GM03348 (cell line): ENCODE measurements around the gene TGFA.

Experiments
- DNase-seq: peaks from one replicate; pipeline ENCODE4 v3.0.0; 2012; ENCODE audit warnings: low spot score

The TGFA gene

DNA sequence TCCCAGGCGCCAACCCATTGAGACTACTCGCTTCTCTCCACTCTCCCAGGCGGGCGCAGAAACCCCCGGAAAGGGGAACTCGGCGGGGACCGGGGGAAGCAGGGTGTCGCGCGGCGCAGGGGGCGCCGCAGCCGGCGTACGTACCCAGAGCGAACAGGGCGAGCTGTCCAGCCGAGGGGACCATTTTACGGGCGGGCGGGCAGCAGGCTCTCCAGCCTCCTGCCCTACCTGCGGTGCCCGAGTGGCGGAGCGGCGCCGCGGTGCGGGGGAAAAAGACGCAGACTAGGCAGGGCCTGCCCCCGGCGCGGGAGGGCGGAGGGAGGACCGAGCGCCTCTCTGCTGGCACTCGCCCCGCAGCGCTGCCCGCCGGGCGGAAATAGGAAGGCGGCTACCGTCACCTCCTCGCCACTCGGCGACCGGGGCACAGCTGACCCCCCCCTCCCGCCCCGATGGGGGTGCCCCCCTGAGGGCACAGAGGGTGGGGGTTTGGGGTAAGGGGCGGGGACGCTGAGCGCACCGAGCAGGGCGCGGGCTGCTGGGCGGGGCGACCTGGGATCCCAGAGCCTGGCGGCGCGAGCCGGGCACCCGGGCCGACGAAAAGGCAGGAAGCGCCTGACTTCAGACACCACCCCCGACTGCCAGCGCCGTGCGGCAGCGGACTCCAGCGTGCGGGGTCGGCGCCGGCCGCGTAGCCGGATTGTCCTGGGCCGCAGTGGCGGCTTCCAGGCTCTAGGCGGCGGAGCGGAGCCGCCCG, at the start of gene TGFA:
TSS of gene TGFA (minus strand) at position 243 of the 754 bp plus-strand sequence. CDS start at position 184, 59 bp downstream.
- DNase-seq = peak; percentile 87

DNA sequence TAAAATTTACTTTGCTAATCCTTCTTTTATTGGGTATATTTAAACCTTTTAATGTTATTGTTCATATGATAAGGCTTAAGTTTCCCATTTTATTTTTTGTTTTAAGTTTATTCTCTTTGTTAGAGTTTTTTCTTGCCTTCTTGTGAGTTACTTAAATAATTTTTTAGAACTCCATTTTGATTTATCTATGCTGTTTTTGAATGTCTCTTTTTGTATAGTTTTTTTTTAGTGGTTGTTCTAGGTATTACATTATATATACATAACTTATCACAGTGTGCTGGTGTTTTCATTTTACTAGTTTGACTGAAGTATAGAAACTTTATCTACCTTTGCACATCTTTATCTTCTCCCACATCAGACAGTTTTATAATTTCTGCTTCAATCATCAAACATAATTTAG, 49.4 kb upstream of the TGFA start:
- DNase-seq = no peak

DNA sequence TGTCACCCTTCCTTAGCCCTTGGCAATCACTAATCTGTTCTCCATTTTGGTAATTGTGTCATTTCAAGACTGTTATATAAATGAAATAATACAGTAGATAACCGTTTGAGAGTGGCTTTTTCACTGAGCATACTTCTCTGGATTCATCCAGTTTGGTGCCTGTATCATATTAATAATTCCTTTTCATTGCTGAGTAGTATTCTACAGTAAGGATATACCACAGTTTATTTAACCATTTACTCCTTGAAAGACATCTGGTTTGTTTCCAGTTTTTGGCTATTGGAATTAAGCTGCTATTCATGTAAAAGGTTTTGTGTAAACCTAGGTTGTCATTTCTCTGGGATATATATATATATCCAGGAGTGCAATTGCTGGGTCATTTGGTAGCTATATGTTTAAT, 44.6 kb upstream of the TGFA start:
- DNase-seq = no peak

DNA sequence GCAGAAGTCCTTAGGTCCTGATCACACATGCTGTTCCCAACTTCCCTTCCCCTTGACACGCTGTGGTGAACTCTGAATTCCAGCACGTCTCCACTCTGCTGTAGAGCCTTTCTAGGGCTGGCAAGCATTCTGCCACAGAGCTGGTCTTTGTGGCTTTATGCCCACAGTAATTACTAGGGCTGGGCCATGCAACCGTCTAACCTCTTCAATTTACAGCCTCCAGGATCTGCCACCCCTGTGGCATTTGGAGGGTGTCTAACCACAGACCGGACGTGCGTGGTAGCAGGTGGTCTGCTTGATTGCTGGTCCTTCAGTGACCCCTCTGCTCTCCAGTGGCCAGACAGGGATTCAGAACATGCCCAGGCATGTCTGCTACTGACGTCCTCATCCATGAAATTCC, 43.1 kb upstream of the TGFA start:
- DNase-seq = peak; percentile 14

DNA sequence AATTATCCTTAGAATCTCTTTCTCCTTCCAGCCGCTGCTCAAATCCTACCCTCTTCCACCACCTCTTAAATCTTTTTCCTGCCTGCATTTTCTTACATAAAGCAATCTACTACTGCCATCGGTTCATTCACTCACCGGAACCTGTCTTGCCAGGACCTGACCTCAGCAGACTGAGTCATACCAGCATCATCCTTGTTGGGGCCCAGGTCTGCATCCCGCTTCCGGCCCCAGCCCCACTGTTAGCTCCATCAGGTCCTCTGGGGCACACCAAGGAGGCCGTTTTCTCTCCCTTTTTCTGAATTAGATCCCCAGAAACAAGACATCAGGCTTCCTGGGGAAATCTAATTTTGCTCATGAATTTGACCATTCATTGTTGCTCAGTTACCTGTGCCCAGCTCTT, 42.7 kb upstream of the TGFA start:
- no peak for DNase-seq

DNA sequence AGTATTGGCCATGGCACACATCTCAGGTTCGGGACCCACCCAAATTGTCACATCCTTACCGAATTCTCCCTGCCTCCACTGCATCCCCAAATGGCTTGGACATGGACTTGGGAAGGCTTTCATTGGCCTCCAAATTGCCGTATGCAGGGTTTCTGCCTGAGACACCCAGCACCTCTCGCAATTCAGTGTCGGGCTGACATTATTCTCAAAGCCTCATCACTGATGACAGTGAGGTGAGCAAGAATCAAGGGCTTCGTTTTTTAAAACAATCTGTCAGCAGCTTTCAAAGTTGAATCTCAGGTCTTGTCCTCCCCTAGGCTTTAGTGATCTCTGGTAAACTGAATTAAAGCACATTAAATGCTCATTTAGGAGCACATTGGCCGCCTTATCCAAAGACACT, 29.5 kb upstream of the TGFA start:
- no peak for DNase-seq

DNA sequence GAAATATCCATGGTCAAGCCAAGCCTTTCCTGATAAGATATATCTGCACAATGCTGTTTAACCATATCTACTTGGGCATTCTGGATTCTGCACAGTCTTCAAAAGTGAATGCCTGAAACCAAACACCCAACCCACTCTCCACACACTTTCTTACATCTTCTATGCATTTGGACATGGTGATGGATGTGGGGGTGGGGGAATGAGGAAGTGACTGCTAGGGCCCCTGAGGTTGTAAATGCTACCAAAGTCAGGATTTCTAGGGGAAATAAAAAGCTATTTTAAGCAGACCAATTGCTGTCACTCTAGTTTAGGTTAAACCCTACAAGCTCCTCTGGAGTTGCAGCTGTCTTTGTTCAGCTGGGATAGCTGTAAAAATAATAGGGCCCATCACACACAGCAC, 26.7 kb upstream of the TGFA start:
- no peak for DNase-seq

DNA sequence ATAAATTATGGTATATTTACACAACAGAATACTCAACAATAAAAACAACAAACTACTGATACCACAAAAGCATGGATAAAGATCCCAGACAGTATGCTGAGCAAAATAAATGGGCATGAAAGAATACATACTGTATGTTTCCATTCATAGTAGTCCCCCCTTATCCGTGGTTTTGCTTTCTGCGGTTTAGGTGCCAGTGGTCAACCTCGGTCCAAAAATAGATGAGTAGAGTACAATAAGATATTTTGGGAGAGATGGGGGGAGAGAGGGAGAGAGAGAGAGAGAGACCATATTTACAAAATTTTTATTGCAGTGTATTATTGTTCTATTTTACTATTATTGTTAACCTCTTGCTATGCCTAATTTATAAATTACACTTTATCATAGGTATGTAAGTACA, 21.0 kb upstream of the TGFA start:
- no peak for DNase-seq

DNA sequence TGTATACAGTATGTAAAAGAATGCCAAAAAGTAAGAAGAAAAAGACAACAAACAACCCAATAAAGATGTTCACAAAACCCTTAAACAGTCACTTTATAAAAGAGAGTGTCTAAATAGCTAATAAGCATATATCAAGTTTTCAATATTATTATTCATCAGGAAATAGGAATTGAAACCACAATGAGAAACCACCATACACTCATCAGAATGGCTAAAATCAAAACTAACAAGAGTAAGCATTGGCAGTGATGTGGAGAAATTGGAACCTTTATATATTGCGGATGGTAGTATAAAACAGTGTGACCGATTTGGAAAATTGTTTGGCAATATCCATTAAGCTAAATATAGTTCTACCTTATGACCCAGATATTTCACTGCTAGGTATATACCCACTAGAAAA, 20.5 kb upstream of the TGFA start:
- DNase-seq = no peak

DNA sequence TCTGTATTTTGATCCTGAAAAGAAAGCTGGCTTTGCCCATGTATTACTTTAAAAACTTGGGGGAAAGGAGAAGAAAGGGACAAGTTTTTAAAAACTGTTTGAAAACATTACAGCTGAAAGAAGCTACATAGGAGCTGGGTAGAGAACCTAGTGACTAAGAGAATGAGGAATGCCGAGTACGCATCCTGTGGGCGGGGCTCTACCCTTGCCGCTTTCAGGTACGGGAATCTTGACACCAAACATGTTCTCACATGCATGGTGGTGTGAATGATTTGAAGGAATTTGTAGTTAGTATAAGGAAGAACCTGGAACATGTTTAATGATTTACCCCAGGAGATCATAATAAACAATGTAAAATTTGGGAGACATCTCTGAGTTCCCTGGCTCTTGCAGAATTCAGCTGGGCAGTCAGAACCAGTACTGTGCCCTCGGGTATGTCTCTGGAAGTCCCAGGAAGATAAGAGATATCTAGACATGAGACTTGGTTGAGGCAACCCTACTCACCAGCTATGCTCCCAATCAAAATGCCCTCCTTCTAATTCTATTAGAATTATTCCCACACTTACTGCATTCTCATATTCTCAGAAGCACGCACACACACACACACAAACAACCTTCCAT, 16.5 kb upstream of the TGFA start:
- DNase-seq = peak; percentile 60

DNA sequence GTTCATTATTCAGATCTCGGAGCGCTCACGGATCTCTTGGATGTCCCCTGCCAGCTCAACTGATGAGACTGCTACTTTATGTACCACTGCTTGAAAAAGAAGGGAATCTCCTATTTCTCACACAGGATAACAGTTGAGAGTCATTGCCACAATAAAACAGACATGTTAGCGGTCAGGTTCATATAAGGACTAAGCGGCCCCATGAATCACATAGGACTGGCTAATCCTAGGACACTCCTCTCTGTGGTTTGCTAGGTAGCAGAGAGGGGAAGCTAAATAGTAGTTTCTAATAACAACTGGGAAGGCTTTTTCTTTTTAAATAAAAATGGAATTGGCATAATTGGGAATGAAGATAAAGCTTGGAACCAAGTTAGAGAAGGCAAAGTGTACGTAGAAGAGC, 15.9 kb upstream of the TGFA start:
- no peak for DNase-seq

DNA sequence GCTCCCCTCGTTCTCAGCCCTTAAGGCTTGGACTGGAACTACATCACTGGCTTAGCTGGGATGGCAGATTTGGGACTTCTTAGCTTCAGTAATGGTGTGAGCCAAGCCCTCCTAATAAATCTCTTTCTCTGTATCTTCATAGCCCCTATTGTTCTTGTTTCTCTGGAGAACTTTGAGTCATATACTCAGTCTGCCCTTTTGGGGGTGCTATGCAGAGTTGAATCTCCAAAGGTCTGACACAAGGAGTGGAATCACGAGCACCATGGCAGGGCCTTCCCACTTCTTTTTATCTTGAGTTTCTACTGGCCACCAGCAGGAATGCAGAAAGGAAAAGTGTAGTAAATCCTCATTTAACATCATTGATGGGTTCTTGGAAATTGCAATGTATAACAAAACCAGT, 13.3 kb upstream of the TGFA start:
- no peak for DNase-seq

DNA sequence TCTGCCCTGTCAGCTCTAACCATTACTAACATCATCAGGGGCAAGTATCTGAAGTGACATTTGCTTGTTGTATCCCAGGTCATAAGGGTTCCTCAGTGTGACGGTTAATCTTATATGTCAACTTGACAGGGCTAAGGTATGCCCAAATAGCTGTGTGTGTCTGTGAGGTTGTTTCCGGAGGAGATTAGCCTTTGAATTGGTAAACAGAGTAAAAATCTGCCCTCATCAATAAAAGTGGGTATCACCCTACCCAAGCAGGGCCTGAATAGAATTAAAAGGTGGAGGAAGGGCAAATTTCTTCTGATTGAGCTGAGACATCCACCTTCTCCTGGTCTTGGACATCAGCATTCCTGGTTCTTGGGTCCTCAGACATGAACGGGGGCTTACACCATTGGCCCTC, 12.8 kb upstream of the TGFA start:
- DNase-seq = no peak

DNA sequence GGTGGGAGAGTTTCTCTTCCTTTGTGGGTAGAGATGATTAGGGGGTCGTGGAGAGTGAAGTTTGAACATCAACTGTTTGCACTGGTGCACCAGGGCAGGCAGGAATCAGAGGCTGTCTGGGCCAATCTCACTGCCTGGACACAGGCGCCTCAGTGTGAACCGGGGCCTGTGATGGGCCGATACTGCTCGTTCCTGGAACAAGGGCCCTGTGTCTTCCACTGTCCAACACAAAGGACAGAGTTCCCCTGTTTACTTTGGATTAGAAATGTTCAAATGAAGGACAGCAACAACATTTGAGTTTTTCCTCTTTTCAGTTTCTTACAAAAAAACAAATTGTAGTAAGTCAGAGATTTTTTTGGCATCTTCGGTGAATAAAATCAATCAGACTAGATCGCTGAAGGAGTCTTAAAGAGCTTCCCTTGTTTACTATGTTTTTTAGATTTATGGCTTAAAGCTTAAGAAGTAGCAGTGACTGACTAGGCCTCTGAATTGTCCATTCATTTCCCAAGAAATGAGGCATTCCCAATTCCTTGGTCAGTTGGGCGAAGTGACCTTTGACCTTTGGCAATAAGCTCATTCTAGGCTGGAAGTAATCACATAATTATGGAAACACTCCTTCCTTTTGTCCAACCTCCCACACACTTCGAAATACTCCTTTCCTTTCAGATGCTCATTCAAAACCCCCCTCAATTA, 11.6 kb upstream of the TGFA start:
- no peak for DNase-seq

DNA sequence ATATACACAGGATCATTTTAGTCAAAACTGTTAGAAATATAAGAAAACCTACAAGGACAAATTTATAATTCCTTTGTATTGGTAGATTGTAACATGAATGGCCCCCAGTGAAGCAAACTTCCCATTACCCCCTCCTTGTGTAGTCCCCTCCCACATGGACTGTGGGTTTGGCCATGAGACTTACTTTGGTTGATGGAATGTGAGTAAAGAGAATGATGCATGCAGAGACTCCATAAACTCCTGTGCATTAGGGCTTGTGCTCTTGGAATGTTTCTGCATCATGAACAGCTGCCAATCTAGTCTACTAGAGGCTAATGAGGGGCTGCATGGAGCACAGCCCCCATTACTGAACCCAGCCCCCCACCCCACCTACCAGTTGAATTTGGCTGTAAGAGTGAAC, 8.3 kb upstream of the TGFA start:
- no peak for DNase-seq

DNA sequence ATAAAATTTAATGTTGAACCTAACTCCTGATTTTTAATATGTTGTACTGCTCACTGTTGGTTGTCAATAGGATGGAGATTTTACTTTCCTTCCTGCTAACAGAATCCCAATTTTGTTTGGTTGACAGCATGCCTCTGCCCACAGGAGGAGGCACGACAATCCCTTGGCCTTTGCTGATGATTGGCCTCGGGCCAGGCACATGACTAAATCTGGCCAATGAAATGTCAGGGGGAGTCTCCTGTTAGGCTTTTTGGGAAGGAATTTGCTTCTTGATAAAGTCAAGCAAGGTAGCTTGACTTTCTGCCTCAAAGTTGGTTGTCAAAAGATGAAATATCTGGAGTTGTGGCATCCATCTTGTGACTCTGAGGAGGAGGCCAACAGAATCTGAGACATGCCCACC, 6.8 kb upstream of the TGFA start:
- no peak for DNase-seq

DNA sequence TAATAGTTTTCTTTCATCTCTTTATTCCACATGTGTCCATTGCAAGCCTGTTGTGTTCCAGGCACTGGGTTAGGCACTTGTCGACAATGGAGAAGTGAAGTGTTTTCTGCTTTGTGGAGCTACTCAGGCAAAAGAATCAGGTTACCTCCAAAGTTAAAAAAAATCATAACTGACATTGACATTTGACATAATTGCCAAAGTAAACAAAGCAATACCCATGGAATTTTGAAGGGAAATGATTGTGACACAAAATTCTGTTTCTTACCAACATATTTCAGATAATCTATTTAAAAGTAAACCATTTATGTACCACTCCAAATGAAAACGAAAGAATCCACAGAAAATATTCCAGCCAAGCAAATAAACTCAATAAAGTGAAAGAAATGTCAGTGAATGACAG, 6.4 kb upstream of the TGFA start:
- no peak for DNase-seq

DNA sequence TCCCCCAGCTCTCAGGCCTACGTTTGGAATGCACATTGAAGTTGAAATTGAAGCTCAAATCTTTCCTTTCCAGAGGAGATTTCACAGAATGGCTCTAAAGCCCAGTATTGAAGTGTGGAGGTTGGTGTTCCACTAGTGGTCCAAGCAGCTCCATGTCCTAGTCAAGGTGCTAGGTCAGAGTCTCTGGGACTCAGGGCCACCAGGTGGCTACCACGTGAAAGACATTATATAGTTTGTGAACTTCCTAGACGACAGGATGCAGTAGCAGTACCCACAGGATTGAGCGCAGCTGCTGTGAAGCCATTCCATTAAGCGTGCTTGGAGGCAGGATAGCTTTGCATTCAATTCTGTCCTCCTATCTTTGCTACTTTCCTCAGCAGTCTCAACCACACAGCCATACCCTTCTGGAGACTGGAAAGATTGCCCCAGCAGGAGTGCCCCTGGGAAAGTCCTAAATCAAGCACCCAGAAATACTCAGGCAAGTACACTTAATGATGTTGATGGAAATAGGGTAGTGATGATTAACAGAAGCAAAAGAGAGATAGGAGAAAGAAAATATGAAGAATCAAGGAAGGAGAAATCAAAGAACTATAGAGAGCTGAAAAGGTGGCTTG, 4.7 kb upstream of the TGFA start:
- DNase-seq = no peak

DNA sequence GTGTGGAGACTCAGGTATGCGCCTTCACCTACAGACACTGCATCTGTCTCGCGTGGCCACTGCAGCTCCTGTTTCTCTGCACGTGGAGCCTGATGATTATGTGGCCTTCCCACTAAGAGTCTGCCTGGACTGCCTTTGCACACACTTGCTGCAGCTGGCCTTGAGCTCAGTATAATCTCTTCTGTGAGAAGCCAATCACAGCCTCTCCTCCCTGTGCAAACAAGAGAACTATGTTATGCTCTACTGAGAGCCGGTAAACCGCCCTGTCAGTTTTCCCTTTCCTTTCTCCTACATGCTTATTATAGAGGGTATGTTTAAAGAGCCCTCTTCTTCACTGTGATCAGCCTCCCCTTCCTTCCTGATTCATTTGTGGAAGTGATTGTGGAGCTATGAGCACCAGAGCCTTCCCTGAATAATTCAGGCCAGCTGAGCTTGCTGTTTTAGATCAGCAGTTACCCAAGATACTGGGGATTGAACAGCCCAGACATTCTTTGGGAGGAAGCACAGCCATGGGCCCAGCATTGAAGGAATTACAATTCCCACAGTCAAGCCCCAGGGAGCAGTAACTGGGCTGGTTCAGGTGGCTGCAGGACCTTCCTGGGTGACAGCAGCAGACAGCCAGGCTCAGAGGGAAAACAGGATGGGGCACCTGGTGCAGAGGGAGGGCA, 3.7 kb upstream of the TGFA start:
- no peak for DNase-seq

DNA sequence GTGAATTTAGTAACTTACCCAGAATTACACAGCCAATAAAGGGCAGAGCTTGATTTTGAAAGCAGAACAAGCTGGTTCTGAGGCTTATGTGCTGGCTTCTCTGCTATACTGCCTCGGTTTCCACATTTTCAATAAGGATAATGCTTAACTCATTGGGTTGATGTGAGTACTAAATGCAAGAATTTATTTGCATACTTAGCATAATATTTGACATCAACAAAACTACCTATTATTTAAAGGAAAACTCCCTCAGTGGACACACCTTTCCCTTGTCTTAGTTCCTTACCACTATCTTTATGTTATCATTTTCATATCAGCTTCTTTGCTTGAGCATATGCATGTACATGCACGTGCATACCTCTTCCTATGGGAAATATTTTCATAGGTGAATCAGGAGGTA, 3.0 kb upstream of the TGFA start:
- no peak for DNase-seq

DNA sequence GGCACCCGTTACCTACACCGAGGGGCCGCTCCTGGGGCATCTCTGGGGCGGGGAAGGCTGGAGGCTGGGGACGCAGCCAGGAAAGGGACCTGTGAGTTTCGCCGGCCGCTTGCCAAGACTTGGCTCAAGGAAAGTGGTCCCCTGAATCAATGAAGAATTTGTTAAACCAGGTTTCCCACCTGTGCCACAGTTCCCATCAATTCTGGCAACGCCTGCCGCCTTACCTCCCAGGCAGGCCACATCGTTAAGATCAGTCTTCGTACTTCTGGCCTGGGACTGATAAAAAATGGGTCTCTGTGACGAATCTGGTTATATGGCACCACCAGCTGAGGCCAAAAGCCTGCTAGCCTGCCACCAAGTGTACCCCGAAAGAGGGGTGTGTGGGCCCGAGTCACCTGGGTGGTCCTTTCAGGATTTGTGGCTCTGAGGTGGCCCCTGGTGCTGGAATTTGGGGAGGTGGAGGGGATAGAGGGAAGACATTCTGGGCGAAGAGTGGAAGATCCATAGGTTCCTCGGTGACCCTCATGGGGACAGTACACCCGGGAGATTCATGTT, 789 bp upstream of the TGFA start:
- DNase-seq = no peak

DNA sequence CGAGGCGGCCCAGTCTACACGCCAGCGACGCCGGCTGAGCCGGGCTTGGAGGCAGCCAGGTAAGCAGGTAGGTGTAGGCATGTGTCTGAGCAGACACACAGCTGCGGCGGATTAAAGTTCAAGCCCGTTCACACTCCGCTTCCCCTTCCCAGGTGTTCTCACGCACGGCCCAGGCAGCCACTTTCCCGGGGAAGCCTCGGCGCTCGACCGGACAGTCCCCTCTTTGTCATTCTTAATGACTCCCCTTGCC, 367 bp downstream of the TGFA start:
- no peak for DNase-seq
